ENCODE data around the gene PARD3B. TPM values are rescaled to one million over a fixed set of nuclear protein-coding genes. Genes with fewer than 3 reads are reported as not detected.

PARD3B gene
- total RNA-seq, 4 donors from 2014 or later: 6.5 to 17.3 (median 12.7) TPM

GRCh38 chr2:205383601-205384000 lies 838.3 kb downstream of the PARD3B start:
- TF ChIP-seq CTCF (IDR thresholded peaks at IDR 0.05) (no peak), POLR2A (IDR thresholded peaks at IDR 0.05) (no peak)
- intact Hi-C loops (cut with DNase I; ENCODE audit: low total_unique reads): no loop called here
- DNase-seq (ENCODE audit: low spot score in 2 of 2): no peak
- WGBS, 2 donors: 99 to 100% methylated on average over 2 of the region's 2 CpGs
- H3K4me3 ChIP-seq (ENCODE audit: low read depth, poor library complexity, severe bottlenecking): no peak overlapping the region

- intact Hi-C loops (cut with DNase I; ENCODE audit: low total_unique reads): no loop called here
- WGBS, 2 donors: 69 to 71% methylated on average over 3 of the region's 3 CpGs
- no peak for DNase-seq (ENCODE audit: low spot score in 2 of 2)
- TF ChIP-seq CTCF (IDR thresholded peaks at IDR 0.05): no peak
- TF ChIP-seq POLR2A (IDR thresholded peaks at IDR 0.05): no peak
- no peak overlapping the region for H3K4me3 ChIP-seq (ENCODE audit: low read depth, poor library complexity, severe bottlenecking)
Observed at GRCh38 chr2:205386109-205386508, 840.8 kb downstream of the PARD3B start.

- DNase-seq (ENCODE audit: low spot score in 2 of 2): no peak
- intact Hi-C loops (cut with DNase I; ENCODE audit: low total_unique reads): no loop called here
- 78 to 84% methylated on average over 5 of the region's 5 CpGs for WGBS, 2 donors
- TF ChIP-seq POLR2A (IDR thresholded peaks at IDR 0.05) (no peak), CTCF (IDR thresholded peaks at IDR 0.05) (no peak)
- no peak overlapping the region for H3K4me3 ChIP-seq (ENCODE audit: low read depth, poor library complexity, severe bottlenecking)
Observed at GRCh38 chr2:205387350-205388055, 842.2 kb downstream of the PARD3B start.

GRCh38 chr2:205390866-205391265 lies 845.6 kb downstream of the PARD3B start:
- intact Hi-C loops (cut with DNase I; ENCODE audit: low total_unique reads): no loop called here
- TF ChIP-seq POLR2A (IDR thresholded peaks at IDR 0.05) (no peak), CTCF (IDR thresholded peaks at IDR 0.05) (no peak)
- H3K4me3 ChIP-seq (ENCODE audit: low read depth, poor library complexity, severe bottlenecking): no peak overlapping the region
- 86 to 87% methylated on average over 4 of the region's 4 CpGs for WGBS, 2 donors
- DNase-seq (ENCODE audit: low spot score in 2 of 2): no peak

GRCh38 chr2:205401511-205401910 lies 856.2 kb downstream of the PARD3B start:
- intact Hi-C loops (cut with DNase I; ENCODE audit: low total_unique reads): no loop called here
- WGBS, 2 donors: 95 to 96% methylated on average over 6 of the region's 6 CpGs
- no peak for DNase-seq (ENCODE audit: low spot score in 2 of 2)
- TF ChIP-seq CTCF (IDR thresholded peaks at IDR 0.05) (no peak), POLR2A (IDR thresholded peaks at IDR 0.05) (no peak)
- no peak overlapping the region for H3K4me3 ChIP-seq (ENCODE audit: low read depth, poor library complexity, severe bottlenecking)

- intact Hi-C loops (cut with DNase I; ENCODE audit: low total_unique reads): no loop called here
- H3K4me3 ChIP-seq (ENCODE audit: low read depth, poor library complexity, severe bottlenecking): no peak overlapping the region
- no peak for DNase-seq (ENCODE audit: low spot score in 2 of 2)
- TF ChIP-seq CTCF (IDR thresholded peaks at IDR 0.05): no peak
- no peak for TF ChIP-seq POLR2A (IDR thresholded peaks at IDR 0.05)
- WGBS, 2 donors: 83 to 87% methylated on average over 2 of the region's 2 CpGs
Observed at GRCh38 chr2:205402011-205402410, 856.7 kb downstream of the PARD3B start.

Measured in lower leg skin (tissue), 4 donors.